A549 (cell line): ENCODE measurements around the gene CRIP2.

Experiments used
- CEBPB ChIP-seq, 2 experiments: fragments of >200 bp in 1 of 2; sonication (Bioruptor Twin) in 1 of 2; formaldehyde crosslinking in 1 of 2; IDR thresholded peaks; 2 replicates each; pipeline ENCODE4 v1.6.1; 2012 to 2016
- EP300 ChIP-seq, 2 experiments: fragments of >200 bp; sonication (Bioruptor Twin); formaldehyde crosslinking; IDR thresholded peaks; 2 replicates in 1 of 2; 3 replicates in 1 of 2; pipeline ENCODE4 v1.6.1; 2016 to 2017
- GATA3 ChIP-seq: IDR thresholded peaks from 2 replicates; pipeline ENCODE4 v1.6.1; 2012; ENCODE audit warnings: borderline replicate concordance
- HDAC2 ChIP-seq: fragments of 200-600 bp; sonication (generic); IDR thresholded peaks from 2 replicates; pipeline ENCODE4 v1.6.1; 2016
- JUNB ChIP-seq: fragments of >200 bp; sonication (Bioruptor Twin); formaldehyde crosslinking; IDR thresholded peaks from 2 replicates; pipeline ENCODE4 v1.6.1; 2016
- MAZ ChIP-seq: fragments of 150-350 bp; IDR thresholded peaks from 2 replicates; pipeline ENCODE4 v1.6.1; 2014; ENCODE audit warnings: antibody characterized with exemption, low read depth, low read length, borderline replicate concordance
- PHF8 ChIP-seq: fragments of 200-600 bp; sonication (generic); IDR thresholded peaks from 2 replicates; pipeline ENCODE4 v1.6.1; 2016; ENCODE audit warnings: low read depth, mild to moderate bottlenecking, antibody characterized with exemption, moderate library complexity, borderline replicate concordance
- POLR2A ChIP-seq: IDR thresholded peaks from 2 replicates; pipeline ENCODE4 v1.6.1; 2012; ENCODE audit warnings: mild to moderate bottlenecking, low read length
- RAD21 ChIP-seq, 2 experiments: fragments of >200 bp in 1 of 2; sonication (Bioruptor Twin) in 1 of 2; formaldehyde crosslinking in 1 of 2; IDR thresholded peaks in 1 of 2; conservative IDR thresholded peaks in 1 of 2; 2 replicates in 1 of 2; 3 replicates in 1 of 2; pipeline ENCODE4 v1.6.1; 2012 to 2018; ENCODE audit warnings: inconsistent platforms in 1 of 2
- RNF2 ChIP-seq: fragments of 200-600 bp; sonication (generic); IDR thresholded peaks from 2 replicates; pipeline ENCODE4 v1.6.1; 2016; ENCODE audit warnings: low read depth, mild to moderate bottlenecking, antibody characterized with exemption, moderate library complexity, borderline replicate concordance
- TP53 ChIP-seq: fragments of 250-450 bp; sonication (Bioruptor Pico); IDR thresholded peaks from 2 replicates; pipeline ENCODE4 v1.5.0; 2021; ENCODE audit warnings: mild to moderate bottlenecking, moderate library complexity
- TF ChIP-seq, protein P1 (sequence below): fragments of >200 bp; sonication (Bioruptor Twin); formaldehyde crosslinking; IDR thresholded peaks from 3 replicates; pipeline ENCODE4 v1.5.1; 2016
- TF ChIP-seq, protein P2 (sequence below): IDR thresholded peaks from 2 replicates; pipeline ENCODE4 v1.6.1; 2012

DNA sequence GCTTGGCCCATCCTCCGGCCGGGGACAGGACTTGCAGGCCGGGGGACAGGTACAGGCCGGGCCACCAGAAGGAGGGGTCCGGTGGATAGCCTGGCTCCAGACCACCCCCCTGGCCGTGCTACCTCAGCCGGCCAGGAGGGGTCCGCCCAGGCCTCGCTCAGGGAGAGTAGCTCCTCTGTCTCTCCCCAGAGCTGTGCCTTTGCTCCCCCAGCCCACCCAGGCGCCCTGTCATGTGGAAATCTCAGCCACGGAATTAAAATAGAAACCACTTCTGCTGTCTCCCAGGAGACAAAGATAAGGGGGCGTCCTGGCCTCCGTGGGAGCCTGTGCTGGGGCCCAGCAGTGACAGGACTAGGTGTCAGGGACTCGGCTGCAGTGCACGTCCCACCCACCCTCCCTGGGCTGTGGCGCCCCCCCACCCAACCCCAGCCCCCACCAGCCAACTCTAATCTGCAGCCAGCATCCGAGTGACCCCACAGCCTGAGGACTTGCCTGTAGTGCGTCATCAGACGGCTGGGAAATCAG, 3.3 kb upstream of the CRIP2 start:
- TF ChIP-seq, protein P1, sequence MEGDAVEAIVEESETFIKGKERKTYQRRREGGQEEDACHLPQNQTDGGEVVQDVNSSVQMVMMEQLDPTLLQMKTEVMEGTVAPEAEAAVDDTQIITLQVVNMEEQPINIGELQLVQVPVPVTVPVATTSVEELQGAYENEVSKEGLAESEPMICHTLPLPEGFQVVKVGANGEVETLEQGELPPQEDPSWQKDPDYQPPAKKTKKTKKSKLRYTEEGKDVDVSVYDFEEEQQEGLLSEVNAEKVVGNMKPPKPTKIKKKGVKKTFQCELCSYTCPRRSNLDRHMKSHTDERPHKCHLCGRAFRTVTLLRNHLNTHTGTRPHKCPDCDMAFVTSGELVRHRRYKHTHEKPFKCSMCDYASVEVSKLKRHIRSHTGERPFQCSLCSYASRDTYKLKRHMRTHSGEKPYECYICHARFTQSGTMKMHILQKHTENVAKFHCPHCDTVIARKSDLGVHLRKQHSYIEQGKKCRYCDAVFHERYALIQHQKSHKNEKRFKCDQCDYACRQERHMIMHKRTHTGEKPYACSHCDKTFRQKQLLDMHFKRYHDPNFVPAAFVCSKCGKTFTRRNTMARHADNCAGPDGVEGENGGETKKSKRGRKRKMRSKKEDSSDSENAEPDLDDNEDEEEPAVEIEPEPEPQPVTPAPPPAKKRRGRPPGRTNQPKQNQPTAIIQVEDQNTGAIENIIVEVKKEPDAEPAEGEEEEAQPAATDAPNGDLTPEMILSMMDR: no peak
- TF ChIP-seq JUNB: no peak
- TF ChIP-seq EP300 (IDR thresholded peaks at IDR 0.05): no peak
- TF ChIP-seq POLR2A: no peak
- TF ChIP-seq TP53 (CRISPR knock-in tag): no peak
- no peak for TF ChIP-seq GATA3
- no peak for TF ChIP-seq RAD21 (conservative IDR thresholded peaks at IDR 0.05 in 1 of 2, IDR thresholded peaks at IDR 0.05 in 1 of 2)
- TF ChIP-seq CEBPB (IDR thresholded peaks at IDR 0.05): no peak
- TF ChIP-seq, protein P2, sequence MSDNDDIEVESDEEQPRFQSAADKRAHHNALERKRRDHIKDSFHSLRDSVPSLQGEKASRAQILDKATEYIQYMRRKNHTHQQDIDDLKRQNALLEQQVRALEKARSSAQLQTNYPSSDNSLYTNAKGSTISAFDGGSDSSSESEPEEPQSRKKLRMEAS: no peak
- no peak for TF ChIP-seq MAZ
- TF ChIP-seq HDAC2: no peak
- TF ChIP-seq RNF2: no peak
- no peak for TF ChIP-seq PHF8
